GM21381 (cell line): Measurements from ENCODE around the gene TRAF3IP1.

Source experiments
- ATAC-seq: cut with Tn5 transposase; IDR thresholded peaks from one replicate; pipeline ENCODE4 v1.9.1; 2021; ENCODE audit warnings: mild to moderate bottlenecking, moderate library complexity; ENCODE audit not compliant: unreplicated experiment

Gene TRAF3IP1

DNA sequence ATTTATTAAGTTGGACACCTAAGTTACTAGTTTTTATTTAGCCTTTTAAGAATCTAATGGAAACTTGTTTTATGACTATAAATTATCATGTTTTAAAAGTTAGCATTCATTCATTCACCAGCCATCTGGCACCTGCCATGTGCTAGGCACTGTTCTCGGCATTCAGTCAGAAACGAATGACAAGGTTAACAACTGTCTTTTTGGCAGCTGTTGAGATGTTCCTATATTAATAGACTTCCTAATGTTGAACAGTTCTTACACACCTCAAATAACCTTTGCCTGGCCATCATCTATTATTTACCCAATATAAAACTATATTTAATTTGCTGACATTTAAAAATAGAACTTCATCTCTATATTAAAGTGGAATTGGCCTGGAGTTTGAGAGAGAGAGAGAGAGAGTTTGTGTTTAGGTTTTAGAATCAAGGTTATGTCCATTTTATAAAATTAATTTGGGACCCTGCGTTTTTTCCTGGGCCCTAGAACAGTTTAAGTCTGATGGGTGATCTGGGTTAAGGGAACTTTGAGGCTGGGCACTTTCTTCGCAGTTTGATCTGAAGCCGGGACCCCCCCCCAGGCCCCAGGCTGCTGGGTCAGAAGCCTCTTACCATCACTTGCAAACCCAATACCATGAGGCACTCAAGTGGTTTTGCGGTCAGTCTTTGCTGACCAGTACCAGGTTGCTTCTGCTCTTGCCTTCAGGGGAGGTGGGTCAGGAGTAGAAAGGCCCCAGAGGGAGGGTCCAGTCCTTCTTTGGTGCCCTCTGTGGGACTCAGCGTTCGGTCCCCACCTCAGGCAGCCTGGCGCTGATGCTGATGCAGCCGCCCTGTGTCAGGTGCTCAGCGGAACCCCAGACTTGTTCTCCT lies 58.1 kb downstream of the TRAF3IP1 start:
- no peak for ATAC-seq

DNA sequence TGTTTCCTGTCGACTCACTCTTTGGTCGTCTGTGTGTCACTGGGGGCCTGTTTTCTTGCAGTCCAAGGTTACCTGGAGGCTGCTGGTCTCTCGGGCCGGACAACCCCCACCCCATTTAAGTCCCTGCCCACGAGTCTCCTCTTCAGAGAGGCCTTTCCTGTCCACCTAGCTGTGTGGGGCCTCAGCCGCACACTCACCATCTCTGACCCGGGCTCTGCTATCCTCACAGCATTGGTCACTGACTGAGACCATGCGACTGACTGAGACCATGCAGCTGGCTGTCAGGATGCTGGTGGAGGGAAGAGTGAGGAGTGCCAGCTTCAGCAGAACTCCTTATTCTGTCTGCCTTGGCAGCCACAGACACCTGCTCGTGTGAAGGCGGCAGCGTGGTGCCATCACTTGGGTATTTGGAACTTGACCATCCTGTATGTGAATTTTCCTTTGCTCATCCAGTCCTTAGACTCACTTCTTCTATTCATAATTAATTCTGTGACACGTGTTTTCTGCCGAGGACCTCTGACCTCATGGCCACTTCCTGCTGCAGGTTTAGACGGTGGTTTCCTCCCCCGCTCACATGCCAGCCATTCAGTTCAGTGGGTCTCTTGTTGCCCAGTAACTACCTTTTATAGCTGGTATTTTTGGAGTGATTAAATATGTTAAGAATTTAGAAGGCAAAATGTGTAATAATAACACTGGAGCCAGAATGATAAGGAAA lies 58.9 kb downstream of the TRAF3IP1 start:
- ATAC-seq, result no peak

DNA sequence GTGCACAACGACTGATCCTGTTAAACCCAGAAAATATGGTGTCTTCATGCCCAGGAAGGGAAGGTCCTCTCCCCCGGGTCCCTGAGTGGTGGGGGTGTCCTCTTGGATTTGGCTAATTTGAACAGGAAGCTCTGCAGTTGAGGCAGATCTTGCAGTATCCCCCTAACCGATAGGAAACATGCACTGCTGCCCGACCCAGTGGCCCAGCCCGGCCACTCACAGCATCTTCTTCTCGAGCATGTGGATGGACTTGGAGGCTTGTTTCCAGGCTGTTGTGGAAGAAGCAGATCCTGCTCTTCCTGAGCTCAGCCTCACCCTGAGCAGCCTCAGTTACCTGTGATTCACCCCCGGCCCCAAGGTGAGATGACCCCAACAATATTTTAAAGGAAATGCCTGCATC lies 60.0 kb downstream of the TRAF3IP1 start:
- no peak for ATAC-seq

DNA sequence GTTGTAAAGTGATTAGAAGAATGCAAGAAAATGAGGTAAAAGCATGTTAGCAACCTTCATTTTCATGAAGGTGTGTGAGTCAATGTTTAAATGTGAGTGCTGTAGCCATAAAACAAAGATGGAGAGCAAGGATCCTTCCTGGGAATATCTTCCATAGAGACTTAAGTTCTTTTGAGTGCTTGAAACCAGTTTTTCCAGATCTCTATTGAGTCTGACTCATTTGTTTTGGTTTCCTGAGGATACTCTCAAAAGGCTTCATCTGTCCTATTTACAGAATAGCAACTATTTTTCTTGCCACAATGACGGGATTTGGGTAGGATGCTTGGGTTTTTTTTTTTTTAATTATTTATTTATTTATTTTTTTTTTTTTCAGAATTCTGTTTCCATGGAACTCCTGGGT lies 60.5 kb downstream of the TRAF3IP1 start:
- ATAC-seq, result no peak

DNA sequence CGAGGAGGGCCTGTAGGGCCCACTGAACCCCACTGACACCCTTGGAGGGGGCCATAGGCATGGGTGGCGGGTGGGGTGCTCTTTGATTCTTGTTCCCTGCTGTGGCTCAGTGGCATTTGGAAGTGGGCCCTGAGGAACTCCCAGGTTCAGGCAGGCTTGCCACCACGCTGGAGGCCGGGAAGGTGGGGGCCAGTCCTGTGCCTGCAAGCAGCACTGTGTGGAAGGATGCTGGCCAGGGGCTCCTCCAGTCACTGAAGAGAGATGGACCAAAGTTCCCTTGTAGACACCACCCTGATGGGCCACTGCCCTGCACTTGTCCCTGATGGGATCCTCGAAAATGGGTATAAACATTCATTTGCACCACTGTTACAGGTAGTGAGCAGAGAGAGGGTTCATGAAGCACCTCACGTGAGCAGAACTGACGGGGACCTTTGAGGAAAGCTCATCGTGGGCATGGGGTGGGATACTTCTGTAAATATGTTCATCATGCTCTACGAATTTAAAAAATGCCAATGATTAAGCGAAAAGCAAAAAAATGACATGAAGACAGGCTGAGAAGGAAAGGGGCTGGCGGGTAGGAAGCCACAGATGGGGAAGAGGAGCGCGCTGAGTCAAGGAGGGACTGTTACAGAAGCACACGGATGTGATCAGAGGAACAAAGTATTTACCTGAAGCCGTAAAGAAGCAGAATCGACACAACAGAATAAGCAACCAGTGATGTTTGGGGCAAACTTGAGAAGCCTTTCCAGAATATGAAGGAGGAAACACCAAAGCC lies 61.2 kb downstream of the TRAF3IP1 start:
- ATAC-seq, result no peak

DNA sequence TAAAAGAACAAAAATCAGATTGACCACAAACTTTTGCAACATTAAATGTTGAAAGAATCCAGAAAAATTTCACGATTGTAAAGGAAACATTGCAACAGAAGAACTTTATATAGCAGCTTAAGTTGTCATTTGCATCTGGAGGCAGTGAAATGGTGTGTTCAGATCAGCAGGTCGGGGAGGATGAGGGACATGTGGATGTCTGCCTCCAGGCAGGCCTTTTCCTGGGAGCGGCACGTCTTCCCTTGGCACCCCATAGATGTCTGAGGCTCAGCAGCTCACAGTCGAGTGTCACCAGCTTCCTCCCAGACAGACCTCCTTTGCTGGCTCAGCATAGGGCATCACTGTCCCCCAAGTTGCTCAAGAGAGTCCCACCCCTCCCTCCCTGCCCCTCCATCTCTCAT lies 62.1 kb downstream of the TRAF3IP1 start:
- no peak for ATAC-seq

DNA sequence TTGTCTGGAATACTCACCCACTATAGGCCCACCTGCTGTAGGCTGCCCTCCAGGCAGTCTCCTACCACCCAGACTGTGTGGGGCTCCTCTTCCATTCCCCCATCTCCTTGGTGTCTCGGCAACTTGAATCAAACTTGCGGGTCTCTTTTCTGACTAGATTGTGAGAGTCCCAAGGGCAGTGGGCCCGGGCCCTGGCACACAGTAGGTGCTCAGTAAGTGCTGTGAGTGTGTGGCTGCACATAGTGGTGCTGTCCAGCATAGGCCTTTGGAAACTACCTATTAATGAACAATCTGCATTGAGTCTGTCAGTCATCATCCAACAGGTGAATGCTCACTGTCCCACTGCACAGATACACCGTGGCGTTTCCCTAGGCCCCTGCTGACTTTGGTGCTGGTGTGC lies 62.8 kb downstream of the TRAF3IP1 start:
- ATAC-seq, result no peak

DNA sequence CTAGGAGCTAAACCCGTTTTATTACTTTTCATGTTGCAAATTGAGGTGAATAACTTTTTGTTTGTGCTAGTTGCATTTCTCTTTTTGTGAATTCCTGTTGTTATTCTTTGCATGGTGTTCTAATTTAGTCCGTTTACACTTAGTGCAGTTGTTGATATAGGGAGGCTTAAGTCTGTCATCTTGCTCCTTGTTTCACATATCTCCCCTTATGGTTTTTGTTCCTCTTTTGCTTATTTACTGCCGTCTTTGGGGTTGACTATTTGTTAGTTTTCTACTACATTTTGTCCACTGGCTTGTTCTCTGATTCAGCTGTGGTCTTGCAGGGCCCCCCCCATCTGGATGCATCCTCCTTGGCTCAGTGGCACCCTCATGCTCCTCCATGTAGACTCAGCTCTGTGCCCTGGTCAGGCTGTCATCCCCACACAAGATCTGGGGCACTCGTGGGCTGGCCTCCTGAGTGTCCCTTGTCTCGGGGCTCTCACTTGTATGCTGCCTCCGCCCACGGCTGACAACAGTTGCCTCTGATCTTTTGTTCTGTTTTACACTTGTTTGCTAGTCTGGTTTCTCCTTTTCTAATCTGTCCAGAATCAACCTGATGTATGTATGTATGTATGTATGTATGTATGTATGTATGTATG lies 63.5 kb downstream of the TRAF3IP1 start:
- no peak for ATAC-seq

DNA sequence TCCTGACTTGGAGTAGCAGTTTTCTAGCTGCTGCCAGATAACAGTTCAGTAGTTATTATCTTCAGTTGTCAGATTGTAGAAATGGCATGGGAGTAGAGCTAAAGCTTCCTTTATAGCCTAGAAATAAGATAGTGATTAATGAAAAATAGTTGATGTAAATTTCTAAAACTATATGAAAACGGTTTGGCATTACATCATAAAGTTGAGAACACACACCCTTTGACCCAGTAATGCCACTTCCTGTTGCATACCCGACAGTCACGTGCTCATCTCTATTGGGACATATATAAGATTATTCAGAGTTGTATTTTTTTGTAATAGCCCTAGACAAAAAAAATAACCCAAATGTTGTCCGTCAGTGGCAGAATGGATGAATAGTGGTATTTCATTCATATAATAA lies 67.0 kb downstream of the TRAF3IP1 start:
- no peak for ATAC-seq

DNA sequence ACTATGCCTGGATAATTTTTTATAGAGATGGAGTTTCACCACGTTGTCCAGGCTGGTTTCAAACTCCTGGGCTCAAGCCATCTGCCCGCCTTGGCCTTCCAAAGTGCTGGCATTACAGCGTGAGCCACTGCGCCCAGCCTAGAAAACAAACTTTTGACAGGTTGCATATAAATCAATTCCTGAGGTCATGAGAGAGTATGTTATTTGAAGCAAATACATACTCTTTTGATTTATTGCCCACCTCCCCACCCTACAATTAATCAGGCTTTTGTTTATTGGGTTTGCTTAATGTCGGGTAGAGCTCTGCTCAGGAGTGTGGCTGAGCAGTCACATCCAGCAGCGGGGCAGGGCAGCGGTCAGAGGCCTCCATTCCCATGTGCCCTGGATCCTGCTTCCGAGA lies 68.5 kb downstream of the TRAF3IP1 start:
- ATAC-seq, result no peak

DNA sequence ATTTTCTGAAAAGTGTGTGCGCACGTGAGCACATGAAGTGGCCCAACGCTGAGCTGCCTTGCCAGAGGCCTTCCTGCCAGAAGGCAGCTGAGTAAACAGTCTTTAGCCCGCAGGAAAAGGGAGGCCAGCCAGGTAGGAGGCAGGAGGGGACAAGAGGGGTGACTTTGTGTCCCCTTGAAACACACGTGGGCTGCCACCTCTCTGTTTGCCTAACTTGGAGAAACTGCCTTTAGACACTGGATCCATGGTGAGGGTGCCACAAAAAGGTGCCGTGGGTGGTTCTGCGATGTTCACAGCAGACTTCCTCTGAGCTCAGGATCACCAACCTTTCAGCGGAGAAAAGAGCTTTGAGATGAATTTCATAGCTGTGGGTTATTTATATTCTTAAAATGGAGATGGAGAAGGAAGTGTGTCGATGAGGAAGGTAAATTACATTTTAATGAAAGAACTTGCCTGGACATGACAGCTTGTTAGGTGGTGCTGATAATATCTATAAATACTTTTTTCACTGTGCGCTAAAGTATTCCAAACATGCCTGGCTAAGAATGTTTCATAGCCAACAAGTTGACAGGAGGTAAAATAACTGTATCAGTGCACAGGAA lies 69.8 kb downstream of the TRAF3IP1 start:
- no peak for ATAC-seq

DNA sequence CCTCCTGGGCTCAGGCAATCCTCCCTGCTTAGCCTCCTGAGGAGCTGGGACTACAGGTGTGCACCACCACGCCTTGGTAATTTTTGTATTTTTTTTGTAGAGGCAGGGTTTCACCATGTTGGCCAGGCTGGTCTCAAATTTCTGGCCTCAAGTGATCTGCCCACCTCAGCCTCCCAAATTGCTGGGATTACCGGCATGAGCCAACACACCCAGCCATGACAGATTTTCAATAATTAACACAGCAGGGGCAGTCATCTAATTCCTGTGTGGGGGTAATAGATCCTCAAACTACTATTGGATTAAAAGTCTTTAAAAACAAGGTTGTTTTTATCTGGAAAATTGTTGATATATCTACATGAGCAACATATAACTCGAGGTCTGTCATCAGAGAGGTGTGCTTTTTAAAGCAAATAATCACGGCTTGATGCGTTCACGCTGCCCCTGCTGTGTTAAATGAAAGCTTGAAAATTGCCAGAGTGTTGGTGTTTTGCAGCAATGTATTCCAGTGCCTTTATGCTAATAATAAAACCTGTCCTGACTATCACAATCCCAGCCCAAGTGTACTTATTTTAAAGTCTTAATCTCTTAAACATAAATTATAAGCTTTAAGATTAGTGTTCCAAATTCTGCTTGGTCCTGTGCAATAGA lies 70.8 kb downstream of the TRAF3IP1 start:
- no peak for ATAC-seq

DNA sequence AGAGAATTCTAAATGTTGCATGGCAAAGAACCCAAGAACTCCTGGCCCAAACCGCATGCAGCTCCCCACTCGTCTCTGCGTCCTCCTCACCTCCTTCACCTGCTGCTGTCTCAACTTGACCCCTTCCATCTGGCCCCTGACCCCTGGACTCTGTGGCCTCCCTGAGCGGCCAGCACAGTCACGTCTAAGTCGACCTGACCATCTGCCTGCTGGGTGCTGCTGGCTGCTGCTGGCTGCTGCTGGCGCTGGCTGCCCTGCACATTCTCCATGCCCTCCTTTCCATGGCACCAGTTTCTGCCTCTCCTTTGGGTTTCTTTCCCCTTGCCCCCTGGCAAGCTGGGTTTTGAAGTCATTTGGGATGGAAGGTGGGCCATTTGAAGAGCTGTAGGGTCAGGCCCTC lies 76.3 kb downstream of the TRAF3IP1 start:
- no peak for ATAC-seq

DNA sequence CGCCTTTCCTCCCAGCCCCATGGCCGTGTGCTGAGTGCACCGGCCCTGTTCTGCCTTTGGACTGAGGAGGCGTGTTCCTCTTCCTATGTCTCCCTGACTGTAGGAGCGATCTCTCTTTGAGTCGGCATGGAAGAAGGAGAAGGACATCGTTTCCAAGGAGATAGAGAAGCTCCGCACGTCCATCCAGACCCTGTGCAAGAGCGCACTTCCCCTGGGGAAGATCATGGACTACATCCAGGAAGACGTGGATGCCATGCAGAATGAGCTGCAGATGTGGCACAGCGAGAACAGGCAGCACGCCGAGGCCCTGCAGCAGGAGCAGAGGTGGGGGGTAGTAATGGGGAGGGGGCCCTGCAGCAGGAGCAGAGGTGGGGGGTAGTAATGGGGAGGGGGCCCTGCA lies 77.0 kb downstream of the TRAF3IP1 start:
- ATAC-seq, result no peak

DNA sequence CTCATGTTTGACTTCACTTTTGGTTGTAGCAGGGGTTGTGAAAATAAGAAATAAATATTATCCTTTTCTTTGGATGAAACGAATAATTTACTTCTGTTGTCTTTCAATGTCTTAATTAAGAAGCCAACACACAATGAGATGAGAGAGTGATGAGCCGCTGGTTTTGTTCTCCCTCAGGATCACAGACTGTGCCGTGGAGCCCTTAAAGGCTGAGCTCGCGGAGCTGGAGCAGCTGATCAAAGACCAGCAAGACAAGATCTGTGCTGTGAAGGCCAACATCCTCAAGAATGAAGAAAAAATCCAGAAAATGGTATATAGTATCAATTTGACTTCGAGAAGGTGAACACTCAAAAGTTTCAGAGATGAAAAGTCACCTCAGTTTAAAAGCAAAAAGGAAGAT lies 78.3 kb downstream of the TRAF3IP1 start:
- no peak for ATAC-seq

DNA sequence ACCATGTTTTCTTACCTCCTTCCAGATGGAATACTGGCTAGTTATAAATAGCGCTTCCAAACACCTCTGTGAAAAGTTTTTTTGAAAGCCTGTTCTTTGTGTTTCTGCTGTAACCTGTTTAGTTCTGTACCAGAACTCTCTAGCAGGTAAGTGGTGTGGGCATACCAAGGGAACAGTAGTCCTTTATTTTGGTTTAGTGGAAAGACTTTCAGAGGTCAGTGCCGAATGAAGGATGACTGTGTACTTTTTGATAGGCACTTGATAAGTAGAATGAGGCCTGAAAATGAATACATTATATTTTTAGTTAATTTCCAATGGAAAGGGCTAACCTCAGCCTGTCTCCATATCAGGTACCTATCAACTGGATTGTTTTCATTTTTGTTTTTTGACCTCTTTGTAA lies 78.8 kb downstream of the TRAF3IP1 start:
- no peak for ATAC-seq

DNA sequence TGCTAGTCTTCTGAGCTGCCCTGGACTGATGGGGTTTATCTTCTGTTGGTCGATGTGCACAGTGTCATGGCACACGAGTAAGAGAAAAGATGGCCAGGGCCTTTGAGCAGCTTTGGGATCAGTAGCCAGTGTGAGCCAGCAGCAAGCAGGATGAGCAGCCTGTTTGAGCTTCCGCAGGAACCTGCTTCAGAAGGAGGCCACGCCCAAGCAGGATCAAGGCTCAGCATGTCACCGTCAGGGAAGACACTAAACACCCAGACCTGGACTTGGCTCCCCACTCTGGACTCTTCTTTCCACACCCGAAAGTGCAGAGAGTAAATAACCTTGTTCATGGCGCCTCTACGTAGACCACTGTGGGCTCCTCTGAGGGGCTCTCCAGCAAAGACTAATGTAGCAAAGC lies 81.2 kb downstream of the TRAF3IP1 start:
- ATAC-seq, result no peak

DNA sequence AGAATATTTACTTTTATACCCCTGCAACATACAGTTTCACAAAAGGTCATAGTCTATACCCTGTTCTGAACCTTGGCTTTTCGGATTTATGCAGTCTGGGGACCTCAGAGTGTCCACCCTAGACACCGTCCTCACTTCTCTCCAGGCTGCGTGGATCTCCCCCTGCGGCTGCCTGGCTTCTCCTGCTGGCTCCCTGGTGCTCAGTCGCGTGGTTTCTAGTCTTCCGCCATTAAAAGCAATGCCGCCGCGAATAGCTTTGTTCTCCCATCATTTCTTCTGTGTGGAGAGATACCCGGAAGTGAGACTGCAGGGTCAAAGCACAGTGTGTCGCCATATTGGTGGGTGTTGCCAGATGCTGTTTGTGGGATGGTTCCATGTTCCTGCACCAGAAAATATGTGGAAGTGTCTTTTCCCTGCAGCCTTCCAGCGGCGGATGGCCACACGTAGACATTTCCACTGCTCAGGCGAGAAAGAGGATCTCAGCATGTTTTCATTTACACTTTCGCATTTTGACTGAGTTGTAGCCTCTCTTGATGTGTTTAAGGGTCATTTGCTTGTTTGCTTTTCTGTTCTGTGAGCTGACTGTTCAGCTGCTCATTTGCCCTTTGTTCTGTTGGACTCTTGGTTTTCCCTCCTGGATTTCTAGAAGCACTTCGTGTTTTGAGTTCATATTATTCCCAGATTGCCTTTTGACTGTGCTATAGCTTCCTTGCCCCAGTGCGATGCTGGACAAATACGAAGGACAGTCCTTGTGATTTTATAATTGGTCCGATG lies 83.5 kb downstream of the TRAF3IP1 start:
- no peak for ATAC-seq

DNA sequence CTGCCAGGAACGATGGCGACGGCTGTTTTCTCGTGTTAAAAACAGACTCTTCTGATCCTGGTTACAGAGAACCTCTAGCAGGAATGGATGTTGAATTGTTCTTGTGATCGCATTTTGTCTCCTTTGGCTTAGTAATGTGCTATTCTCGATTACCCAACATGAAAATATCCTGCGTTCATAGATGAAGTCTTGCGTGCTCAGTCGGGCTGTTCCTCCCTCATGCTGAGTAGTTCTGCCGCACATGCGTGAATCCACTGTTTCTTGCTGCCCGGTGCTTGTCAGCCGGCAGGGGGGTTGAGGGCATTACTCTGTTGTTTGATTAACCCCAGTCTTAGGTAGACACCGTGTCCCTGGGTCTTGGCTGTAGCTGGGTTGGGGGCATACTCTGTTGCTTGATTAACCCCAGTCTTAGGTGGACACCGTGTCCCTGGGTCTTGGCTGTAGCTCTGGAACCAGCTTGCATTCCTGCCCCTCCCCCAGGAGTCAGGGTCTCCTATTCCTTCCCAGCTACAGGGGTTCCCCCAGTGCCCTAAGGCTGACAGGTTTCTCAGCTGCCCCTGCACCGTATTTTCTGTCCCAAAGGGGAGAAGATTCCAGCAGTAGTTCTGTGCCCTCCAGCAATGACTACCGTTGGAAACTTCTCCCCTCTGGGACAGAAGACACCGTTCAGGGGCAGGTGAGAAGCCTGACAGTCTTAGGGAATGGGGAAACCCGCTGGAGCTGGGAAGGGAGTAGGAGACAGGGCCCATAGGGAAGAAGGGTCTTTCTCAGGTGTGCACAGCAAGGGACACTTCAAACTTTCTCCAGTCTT lies 84.3 kb downstream of the TRAF3IP1 start:
- ATAC-seq, result no peak
